ENCODE results near the gene GRID2.

GRCh38 chr4:93700571-93700970, 1396.8 kb downstream of the GRID2 start:
- TF ChIP-seq, protein P1, sequence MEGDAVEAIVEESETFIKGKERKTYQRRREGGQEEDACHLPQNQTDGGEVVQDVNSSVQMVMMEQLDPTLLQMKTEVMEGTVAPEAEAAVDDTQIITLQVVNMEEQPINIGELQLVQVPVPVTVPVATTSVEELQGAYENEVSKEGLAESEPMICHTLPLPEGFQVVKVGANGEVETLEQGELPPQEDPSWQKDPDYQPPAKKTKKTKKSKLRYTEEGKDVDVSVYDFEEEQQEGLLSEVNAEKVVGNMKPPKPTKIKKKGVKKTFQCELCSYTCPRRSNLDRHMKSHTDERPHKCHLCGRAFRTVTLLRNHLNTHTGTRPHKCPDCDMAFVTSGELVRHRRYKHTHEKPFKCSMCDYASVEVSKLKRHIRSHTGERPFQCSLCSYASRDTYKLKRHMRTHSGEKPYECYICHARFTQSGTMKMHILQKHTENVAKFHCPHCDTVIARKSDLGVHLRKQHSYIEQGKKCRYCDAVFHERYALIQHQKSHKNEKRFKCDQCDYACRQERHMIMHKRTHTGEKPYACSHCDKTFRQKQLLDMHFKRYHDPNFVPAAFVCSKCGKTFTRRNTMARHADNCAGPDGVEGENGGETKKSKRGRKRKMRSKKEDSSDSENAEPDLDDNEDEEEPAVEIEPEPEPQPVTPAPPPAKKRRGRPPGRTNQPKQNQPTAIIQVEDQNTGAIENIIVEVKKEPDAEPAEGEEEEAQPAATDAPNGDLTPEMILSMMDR (conservative IDR thresholded peaks at IDR 0.05; ENCODE audit: low read depth, low read length), result no peak
- TF ChIP-seq CHD1 (IDR thresholded peaks at IDR 0.05; ENCODE audit: low read depth, low read length), result no peak
- no peak for TF ChIP-seq MAFK (IDR thresholded peaks at IDR 0.05; ENCODE audit: low read depth, low read length)
- no peak for TF ChIP-seq MAZ (IDR thresholded peaks at IDR 0.05; ENCODE audit: borderline replicate concordance, low read depth, low read length)
- no peak for TF ChIP-seq POLR2A (IDR thresholded peaks at IDR 0.05; ENCODE audit: low read depth, low read length)
- TF ChIP-seq, protein P2, sequence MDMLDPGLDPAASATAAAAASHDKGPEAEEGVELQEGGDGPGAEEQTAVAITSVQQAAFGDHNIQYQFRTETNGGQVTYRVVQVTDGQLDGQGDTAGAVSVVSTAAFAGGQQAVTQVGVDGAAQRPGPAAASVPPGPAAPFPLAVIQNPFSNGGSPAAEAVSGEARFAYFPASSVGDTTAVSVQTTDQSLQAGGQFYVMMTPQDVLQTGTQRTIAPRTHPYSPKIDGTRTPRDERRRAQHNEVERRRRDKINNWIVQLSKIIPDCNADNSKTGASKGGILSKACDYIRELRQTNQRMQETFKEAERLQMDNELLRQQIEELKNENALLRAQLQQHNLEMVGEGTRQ (IDR thresholded peaks at IDR 0.05; ENCODE audit: low read depth, low read length), result no peak
- TF ChIP-seq SMC3 (IDR thresholded peaks at IDR 0.05; ENCODE audit: low read depth, low read length), result no peak
- TF ChIP-seq RFX5 (IDR thresholded peaks at IDR 0.05; ENCODE audit: low read depth, low read length), result no peak
- TF ChIP-seq RAD21 (IDR thresholded peaks at IDR 0.05; ENCODE audit: low read length), result no peak
- TF ChIP-seq CEBPB (IDR thresholded peaks at IDR 0.05; ENCODE audit: low read depth, low read length), result no peak
- TF ChIP-seq FOS (IDR thresholded peaks at IDR 0.05; ENCODE audit: low read depth, low read length), result no peak
- no peak for TF ChIP-seq BHLHE40 (IDR thresholded peaks at IDR 0.05; ENCODE audit: low read depth, low read length)
- TF ChIP-seq ELK1 (IDR thresholded peaks at IDR 0.05; ENCODE audit: borderline replicate concordance, low read depth, low read length), result no peak
